ENCODE measurements around the gene AUTS2.

Gene AUTS2

DNA sequence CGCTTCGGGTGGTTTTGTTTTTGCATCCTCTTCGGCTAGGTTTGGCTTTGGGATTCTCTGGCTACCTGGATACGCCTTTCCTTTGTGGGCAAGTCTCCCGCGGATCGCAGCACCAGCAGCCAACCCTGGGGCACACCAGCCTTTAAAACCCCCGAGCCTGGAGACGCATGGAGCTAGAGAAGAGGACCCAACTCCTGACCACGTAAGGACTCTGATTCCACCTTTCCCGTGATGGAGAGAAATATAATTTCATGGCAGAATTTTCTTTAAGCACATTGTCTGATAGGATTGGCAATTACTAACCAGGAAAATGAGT lies 998.3 kb downstream of the AUTS2 start:
- peak; percentile 70 for DNase-seq

DNA sequence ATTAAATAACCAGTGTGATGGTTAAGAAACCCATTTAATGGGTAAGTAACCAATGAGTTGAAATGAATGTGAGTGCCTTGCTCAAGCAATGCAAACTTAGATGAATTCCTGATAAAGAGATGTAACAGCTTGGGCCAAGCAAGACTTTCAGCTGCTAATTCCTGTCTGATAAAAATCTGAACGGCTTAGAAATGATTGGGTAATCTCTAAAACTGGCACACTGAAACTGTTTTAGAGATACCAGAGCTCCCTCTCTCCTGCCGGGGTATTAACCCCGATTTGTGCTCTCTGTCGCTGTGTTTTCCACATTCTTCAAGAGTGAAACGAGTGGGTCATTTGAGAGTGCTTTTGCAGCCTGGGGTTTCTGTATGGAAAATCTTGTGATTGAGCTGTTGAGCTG lies 998.8 kb downstream of the AUTS2 start:
- DNase-seq = no peak

- DNase-seq = no peak
These were observed 1000.7 kb downstream of the AUTS2 start for GRCh38 chr7:70598976-70599375.

DNA sequence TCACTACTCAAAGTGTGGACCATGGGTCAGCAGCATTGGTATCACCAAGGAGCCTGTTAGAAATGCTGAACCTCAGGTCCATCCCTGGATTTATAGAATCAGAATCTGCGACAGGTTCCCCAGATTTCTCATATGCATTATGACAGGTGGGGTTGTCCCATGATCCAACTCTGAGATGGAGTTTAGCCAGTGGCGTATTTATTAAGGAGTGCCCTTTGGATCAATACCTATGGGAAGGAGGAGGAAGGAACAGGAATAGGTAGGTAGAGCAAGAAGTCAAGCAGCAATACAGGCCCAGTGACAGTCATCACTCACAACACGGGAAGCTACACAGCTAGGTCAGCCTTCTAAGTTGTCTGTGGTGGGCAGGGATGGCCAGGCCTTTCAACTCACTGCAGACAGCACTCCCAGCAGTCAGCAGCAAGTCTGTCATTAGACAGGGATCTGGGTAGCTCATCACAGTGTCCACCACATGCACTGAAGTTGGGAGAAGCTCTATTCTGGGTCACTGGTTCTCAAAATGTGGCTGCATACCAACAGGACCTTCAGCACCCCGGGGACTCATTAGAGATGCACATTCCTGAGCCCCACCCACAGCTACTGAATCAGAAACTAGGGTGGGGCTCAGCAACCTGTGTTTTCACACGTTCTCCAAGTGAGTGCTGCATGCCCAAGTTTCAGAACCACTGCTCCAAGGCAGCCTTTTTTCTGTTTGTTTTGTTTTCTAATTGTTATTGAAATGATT lies 1001.3 kb downstream of the AUTS2 start:
- no peak for DNase-seq

DNA sequence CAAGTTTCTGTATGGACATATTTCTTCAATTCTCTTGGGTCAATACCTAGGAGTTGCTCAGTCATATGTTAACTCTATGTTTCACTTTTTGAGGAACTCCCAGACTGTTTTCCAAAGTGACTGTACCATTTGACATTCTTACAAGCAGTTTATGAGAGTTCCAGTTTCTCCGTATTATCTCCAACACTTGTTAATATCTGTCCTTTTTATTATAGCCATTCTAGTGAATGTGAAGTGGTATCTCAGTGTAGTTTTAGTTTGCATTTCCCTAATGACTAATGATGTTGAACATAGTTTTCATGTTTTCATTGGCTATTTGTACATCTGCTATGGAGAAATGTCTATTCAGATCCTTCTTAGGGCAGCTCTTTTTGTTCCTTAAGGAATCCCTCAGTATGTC lies 1002.7 kb downstream of the AUTS2 start:
- DNase-seq = no peak

DNA sequence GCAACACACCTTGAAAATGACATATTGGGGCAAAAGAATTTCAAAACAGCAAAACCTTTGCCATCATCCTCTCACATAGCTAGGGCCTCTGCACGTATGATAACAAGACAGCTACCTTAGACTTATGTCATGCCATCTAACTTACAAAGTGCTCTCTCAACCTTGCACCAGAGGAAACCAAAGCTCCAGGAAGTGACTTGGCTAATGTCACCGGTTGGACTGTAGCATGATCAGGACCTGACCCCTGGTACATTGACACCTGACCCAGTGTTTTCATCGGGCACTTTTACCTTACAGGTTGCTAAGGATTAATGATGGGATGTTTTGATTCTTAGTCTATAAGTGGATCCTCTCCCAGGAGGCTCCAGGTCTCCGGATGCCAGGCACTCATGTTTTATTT lies 1003.8 kb downstream of the AUTS2 start:
- no peak for DNase-seq

- DNase-seq = no peak
These were observed 1009.0 kb downstream of the AUTS2 start for GRCh38 chr7:70607281-70607680.

DNA sequence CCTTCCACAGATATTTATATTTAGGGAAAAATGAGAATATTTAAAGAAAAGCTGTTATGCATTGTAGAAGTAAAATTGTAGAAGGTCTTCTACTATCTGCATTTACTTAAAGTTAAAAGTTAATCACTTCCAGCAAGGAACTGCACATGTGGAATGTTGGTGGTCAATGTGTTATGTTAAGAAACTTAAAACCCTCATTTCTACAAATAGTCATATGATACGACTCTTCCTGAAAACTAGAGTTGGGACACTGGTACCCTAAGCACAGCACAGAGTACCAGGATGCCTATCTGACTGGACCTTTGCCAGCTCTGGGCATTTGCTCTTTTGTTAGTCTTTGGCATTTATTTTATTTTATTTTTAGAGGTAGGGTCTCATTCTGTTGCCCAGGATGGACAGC lies 1009.5 kb downstream of the AUTS2 start:
- no peak for DNase-seq

GRCh38 chr7:70608229-70608628 lies 1010.0 kb downstream of the AUTS2 start:
- DNase-seq = no peak

DNA sequence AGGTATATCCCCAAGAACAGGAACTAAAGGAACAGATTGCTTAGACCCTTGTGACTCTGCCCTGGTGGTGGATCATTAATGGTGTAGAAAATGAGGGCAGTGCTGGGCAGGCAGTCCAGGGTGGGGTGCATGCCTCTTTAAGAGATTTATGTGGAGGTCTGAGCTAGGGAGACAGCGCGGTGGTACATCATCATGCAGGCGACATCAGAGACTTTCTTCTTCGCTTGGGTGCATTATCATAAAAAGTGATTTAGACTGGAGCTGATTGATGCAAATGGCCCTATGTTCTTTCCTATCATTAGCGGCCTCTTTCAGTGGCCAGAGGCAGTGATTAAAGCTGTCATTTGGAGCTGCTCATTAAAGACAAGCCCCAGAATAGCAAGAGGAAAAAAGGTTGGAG lies 1014.5 kb downstream of the AUTS2 start:
- DNase-seq = peak; percentile 36

- DNase-seq = peak; percentile 99
These were observed 1016.2 kb downstream of the AUTS2 start for GRCh38 chr7:70614237-70615045.

DNA sequence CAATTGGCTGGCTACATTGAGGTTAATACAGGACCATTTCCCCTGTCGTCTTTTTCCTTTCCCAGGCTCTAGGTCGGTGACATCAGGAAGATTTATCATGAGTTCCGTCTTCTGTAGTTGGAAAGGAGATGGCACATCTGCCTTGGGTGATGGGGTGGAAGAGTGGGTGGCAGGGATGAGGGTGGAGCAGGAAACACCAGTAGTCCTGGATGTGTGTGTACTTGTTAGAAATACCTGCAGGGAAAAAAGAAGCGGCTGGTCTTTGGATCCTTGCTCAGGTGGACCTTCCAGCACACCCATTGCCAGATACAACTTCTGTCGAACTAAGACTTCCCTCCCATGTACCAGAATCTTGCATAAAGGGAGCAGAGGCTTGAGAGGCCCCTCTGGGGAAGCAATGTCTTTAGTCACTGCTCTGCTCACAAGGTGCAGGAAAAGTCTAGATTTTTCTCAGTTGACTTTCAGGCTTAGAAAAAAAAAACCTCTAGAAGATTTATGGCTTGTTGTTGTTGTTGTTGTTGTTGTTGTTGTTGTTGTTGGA lies 1016.9 kb downstream of the AUTS2 start:
- DNase-seq = no peak

DNA sequence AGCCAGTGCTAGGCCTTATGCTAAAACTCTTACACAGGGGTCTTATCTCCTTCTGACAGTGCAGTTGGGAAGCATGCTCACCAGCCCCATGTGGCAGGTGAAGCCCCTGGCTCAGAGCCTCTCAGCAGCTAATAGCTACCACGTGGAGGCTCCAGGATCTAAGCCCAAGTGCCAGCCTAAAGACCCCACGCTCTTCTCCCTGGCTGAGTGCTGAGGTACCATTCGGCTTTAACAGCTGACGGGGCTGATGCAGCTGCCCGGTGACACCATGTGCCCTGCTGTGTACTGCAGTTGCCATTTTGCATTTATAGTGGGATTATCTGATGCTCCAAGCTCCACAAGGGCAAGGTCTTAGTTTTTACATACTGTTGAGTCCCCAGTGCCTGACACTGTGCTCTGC lies 1017.9 kb downstream of the AUTS2 start:
- DNase-seq = peak; percentile 92

GRCh38 chr7:70616821-70617220 lies 1018.5 kb downstream of the AUTS2 start:
- DNase-seq = no peak

- peak; percentile 73 for DNase-seq
These were observed 1019.8 kb downstream of the AUTS2 start for GRCh38 chr7:70618020-70618551.

DNA sequence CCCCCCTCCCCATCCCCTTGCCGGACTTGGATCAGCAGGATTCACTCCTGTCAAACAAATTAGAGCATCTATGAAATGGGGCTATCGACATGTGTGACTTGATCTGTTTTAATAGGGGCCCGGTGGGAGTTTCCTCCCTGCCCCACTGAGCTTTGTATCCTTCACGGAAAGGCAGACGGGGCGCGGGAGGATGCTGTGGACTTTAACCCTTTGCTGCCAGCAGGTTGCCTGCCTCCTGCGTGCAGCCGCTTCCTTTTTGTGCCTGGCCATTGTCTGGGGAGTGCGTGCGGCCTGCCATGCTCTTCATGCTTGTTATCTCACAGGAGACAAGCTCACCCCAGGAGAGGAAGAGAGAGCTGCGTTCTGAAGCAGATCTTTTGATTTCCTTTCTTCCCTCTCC lies 1020.9 kb downstream of the AUTS2 start:
- DNase-seq = peak; percentile 72

DNA sequence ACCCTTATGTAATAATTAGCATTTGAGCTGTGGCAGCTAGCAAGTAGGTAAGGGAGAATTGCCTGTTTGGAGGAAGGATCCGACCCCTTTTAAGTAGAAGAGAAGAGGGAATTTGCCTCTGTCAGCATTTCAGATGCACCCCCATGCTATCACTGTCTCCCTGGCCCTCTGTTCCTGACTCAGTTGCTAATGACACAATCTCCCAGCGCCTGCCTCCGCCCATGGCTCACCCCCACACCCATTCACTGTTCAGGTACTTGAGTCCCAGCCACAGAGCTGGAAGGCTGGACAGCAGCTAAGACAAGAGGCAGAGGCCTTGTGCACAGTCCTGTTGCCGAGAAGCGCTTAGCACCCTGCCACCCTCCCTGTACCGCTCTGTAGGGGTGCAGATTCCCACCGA lies 1021.4 kb downstream of the AUTS2 start:
- DNase-seq = peak; percentile 48

- no peak for DNase-seq
These were observed 1022.2 kb downstream of the AUTS2 start for GRCh38 chr7:70620333-70621055.

DNA sequence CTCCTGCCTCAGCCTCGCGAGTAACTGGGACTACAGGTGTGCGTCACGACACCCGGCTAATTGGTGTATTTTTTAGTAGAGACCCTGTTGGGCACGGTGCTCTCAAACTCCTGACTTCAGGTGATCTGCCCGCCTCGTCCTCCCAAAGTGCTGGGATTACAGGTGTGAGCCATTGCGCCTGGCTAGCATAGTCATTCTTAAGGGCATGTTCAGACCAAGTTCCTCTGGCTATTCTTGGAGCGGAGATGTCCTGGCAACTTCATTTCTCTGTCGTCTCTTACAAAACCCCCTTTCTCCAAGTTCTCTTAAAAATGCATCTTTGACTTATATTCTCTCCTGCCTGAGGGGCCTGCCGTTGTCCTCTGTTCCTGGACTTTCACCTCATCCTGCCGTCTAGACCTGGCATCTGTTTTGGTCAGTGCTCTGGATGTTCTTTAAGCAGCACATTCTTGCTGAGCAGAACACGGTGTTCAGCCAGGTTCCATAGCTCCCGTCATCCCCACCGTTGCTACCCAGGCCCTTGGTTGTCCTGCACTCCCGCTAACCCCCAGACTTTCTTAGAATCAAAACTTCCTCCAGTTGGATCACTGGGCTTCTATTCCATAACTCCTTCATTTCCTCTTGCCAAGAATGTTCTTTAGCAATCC lies 1023.8 kb downstream of the AUTS2 start:
- no peak for DNase-seq

DNA sequence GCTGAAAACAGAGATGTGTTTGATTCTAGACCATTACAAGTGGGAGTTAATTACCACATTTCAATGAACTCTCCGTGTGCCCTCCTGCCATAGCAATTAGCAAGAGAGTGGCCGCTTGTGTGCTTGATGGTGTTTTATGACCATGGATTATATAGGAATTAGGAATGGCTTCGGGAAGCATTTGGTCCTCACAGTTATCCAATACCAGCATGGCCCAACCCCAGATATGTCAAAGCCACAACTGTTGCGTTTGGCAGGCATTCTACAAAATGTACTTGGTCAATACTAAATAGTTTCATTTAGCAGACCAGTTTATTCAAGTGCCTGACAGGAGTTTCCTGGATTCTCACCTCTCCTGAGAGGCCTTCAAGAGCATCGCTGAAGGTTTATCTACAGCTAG lies 1024.7 kb downstream of the AUTS2 start:
- DNase-seq = no peak

- DNase-seq = no peak
These were observed 1026.3 kb downstream of the AUTS2 start for GRCh38 chr7:70624500-70625103.

DNA sequence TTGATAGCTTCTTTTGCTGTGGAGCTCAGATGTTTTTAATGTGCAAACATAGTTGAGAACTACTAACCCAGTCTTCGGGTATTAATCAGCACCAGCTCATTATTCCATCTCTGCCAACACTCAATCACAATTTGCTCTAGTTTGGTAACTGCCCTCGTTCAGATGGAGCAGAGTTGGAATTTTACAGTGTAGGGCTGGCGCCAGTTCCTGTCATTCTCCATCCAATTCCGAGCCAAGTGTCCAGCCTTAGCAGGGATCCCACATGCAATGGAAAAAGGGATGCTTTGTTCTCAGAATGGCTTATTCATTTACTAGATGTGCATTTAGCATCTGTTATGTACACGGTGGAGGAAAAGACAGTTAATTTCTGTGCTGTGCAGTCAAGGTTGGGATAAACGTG lies 1029.2 kb downstream of the AUTS2 start:
- no peak for DNase-seq

Data from NCI-H1092 treated with DMSO at 0.1 percent for 48 hours (cell line).